H9 (cell line): ENCODE results near the gene IL1RL2. TPM values are rescaled to one million over a fixed set of nuclear protein-coding genes. Genes with fewer than 3 reads are reported as not detected.
A peak's percentile ranks its signal among the peaks of the same experiment; 100 is the strongest.

Experiments
- DNase-seq: peaks from one replicate; pipeline ENCODE4 v3.0.0-alpha.2; 2017
- H2AFZ ChIP-seq: one replicate; pipeline ENCODE4 v1.6.1; 2013; ENCODE audit warnings: mild to moderate bottlenecking, low read length, control low read depth, moderate library complexity
- H2AK5ac ChIP-seq: 2 replicates; pipeline ENCODE4 v1.6.1; 2013; ENCODE audit warnings: low read length, control low read depth, mixed read lengths; ENCODE audit not compliant: insufficient read length
- H2BK120ac ChIP-seq: one replicate; pipeline ENCODE4 v1.6.1; 2013; ENCODE audit warnings: low read depth, mild to moderate bottlenecking, low read length, control low read depth, inconsistent platforms; ENCODE audit not compliant: poor library complexity, severe bottlenecking
- H2BK12ac ChIP-seq: 2 replicates; pipeline ENCODE4 v1.6.1; 2013; ENCODE audit warnings: low read length, control low read depth, mixed read lengths, low read depth; ENCODE audit not compliant: insufficient read length
- H2BK15ac ChIP-seq: 2 replicates; pipeline ENCODE4 v1.6.1; 2013; ENCODE audit warnings: low read depth, low read length, control low read depth
- H2BK20ac ChIP-seq: one replicate; pipeline ENCODE4 v1.6.1; 2013; ENCODE audit warnings: low read depth, mild to moderate bottlenecking, low read length, control low read depth, inconsistent platforms; ENCODE audit not compliant: poor library complexity, severe bottlenecking
- H2BK5ac ChIP-seq: 2 replicates; pipeline ENCODE4 v1.6.1; 2013; ENCODE audit warnings: low read length, control low read depth, mixed read lengths; ENCODE audit not compliant: insufficient read length
- H3K14ac ChIP-seq: 2 replicates; pipeline ENCODE4 v1.6.1; 2013; ENCODE audit warnings: low read length, control low read depth; ENCODE audit not compliant: insufficient read depth
- H3K18ac ChIP-seq: 2 replicates; pipeline ENCODE4 v1.6.1; 2013; ENCODE audit warnings: low read depth, mild to moderate bottlenecking, mixed read lengths, low read length, control low read depth; ENCODE audit not compliant: insufficient read length
- H3K23ac ChIP-seq: 2 replicates; pipeline ENCODE4 v1.6.1; 2013; ENCODE audit warnings: low read length, control low read depth, mixed read lengths, low read depth; ENCODE audit not compliant: insufficient read length
- H3K23me2 ChIP-seq: 2 replicates; pipeline ENCODE4 v1.6.1; 2013; ENCODE audit warnings: low read depth, mild to moderate bottlenecking, mixed read lengths, low read length, control low read depth; ENCODE audit not compliant: insufficient read length, poor library complexity, severe bottlenecking
- H3K27ac ChIP-seq: 2 replicates; pipeline ENCODE4 v1.5.1; 2013; ENCODE audit warnings: low read length, control low read depth, mixed read lengths, low read depth; ENCODE audit not compliant: insufficient read length
- H3K27me3 ChIP-seq: 2 replicates; pipeline ENCODE4 v1.6.1; 2013; ENCODE audit warnings: low read length, control low read depth, inconsistent platforms; ENCODE audit not compliant: insufficient read depth
- H3K4ac ChIP-seq: 2 replicates; pipeline ENCODE4 v1.6.1; 2013; ENCODE audit warnings: low read depth, mild to moderate bottlenecking, control low read depth, inconsistent platforms, low read length, moderate library complexity
- H3K4me1 ChIP-seq: 2 replicates; pipeline ENCODE4 v1.6.1; 2013; ENCODE audit warnings: low read length, control low read depth, inconsistent platforms; ENCODE audit not compliant: insufficient read depth
- H3K4me2 ChIP-seq: 2 replicates; pipeline ENCODE4 v1.6.1; 2013; ENCODE audit warnings: low read length, control low read depth, mixed read lengths; ENCODE audit not compliant: insufficient read length, insufficient read depth
- H3K56ac ChIP-seq: 2 replicates; pipeline ENCODE4 v1.6.1; 2013; ENCODE audit warnings: low read depth, mild to moderate bottlenecking, mixed read lengths, low read length, control low read depth; ENCODE audit not compliant: insufficient read length
- H3K79me1 ChIP-seq: 2 replicates; pipeline ENCODE4 v1.6.1; 2013; ENCODE audit warnings: low read depth, mild to moderate bottlenecking, moderate library complexity, low read length, control low read depth, inconsistent platforms; ENCODE audit not compliant: insufficient read depth, poor library complexity, severe bottlenecking
- H3K79me2 ChIP-seq: 2 replicates; pipeline ENCODE4 v1.6.1; 2013; ENCODE audit warnings: low read length, control low read depth, inconsistent platforms; ENCODE audit not compliant: insufficient read depth
- H3K9ac ChIP-seq: 2 replicates; pipeline ENCODE4 v1.6.1; 2013; ENCODE audit warnings: low read length, control low read depth, mixed read lengths; ENCODE audit not compliant: insufficient read length; ENCODE audit errors: extremely low read depth
- H3K9me3 ChIP-seq: one replicate; pipeline ENCODE4 v1.6.1; 2013; ENCODE audit warnings: low read depth, low read length, inconsistent platforms; ENCODE audit not compliant: control insufficient read depth
- H3T11ph ChIP-seq: one replicate; pipeline ENCODE4 v1.6.1; 2013; ENCODE audit warnings: mild to moderate bottlenecking, low read length, control low read depth, inconsistent platforms
- H4K20me1 ChIP-seq: one replicate; pipeline ENCODE4 v1.6.1; 2013; ENCODE audit not compliant: control insufficient read depth, insufficient read length, insufficient read depth
- H4K5ac ChIP-seq: 2 replicates; pipeline ENCODE4 v1.6.1; 2013; ENCODE audit warnings: low read depth, mild to moderate bottlenecking, mixed read lengths, low read length, control low read depth; ENCODE audit not compliant: insufficient read length
- H4K8ac ChIP-seq: replicated peaks from 2 replicates; pipeline ENCODE4 v1.6.1; 2013; ENCODE audit warnings: low read length, control low read depth, mixed read lengths, low read depth; ENCODE audit not compliant: insufficient read length
- H4K91ac ChIP-seq: 2 replicates; pipeline ENCODE4 v1.6.1; 2013; ENCODE audit warnings: low read depth, mild to moderate bottlenecking, moderate library complexity, mixed read lengths, low read length, control low read depth; ENCODE audit not compliant: insufficient read length
- H3K27ac Mint-ChIP-seq, 3 experiments: 2 replicates in 2 of 3; 3 replicates in 1 of 3; pipeline ENCODE4 v1.8.0; 2020 to 2021; ENCODE audit warnings: mixed read lengths in 3 of 3, mild to moderate bottlenecking in 1 of 3, moderate library complexity in 1 of 3
- H3K27me3 Mint-ChIP-seq: 2 replicates; pipeline ENCODE4 v1.8.0; 2021; ENCODE audit warnings: low read depth, mild to moderate bottlenecking, moderate library complexity, mixed read lengths
- H3K36me3 Mint-ChIP-seq, 3 experiments: 2 replicates in 2 of 3; 3 replicates in 1 of 3; pipeline ENCODE4 v1.8.0; 2020 to 2021; ENCODE audit warnings: low read depth in 3 of 3, mixed read lengths in 3 of 3; ENCODE audit not compliant: insufficient read depth in 1 of 3
- H3K4me1 Mint-ChIP-seq, 2 experiments: 2 replicates each; pipeline ENCODE4 v1.8.0; 2020; ENCODE audit warnings: mixed read lengths in 2 of 2
- H3K4me3 Mint-ChIP-seq, 2 experiments: 2 replicates in 1 of 2; 3 replicates in 1 of 2; pipeline ENCODE4 v1.8.0; 2020 to 2021; ENCODE audit warnings: mild to moderate bottlenecking in 2 of 2, mixed read lengths in 2 of 2, moderate library complexity in 1 of 2
- H3K9me3 Mint-ChIP-seq, 2 experiments: 2 replicates in 1 of 2; 3 replicates in 1 of 2; pipeline ENCODE4 v1.8.0; 2020; ENCODE audit warnings: mild to moderate bottlenecking in 2 of 2, mixed read lengths in 2 of 2, moderate library complexity in 1 of 2
- WGBS: extraction: QIAGEN DNeasy Blood & Tissue Kit; methylation state at CpG from one replicate; pipeline ENCODE4 v1.1.7; 2013; ENCODE audit warnings: missing lambda C conversion rate, low lambda C conversion rate, mixed read lengths; ENCODE audit not compliant: insufficient read length; ENCODE audit errors: extremely low coverage; 5-methylcytosine and 5-hydroxymethylcytosine counted together
- total RNA-seq: library from RNA; stranded (reverse); gene quantifications from 2 replicates; pipeline ENCODE4 v1.2.1, GENCODE V29; 2021
- TF ChIP-seq, protein P1 (sequence below): fragments of 200-600 bp; sonication (generic); conservative IDR thresholded peaks from 3 replicates; pipeline ENCODE4 v1.8.0; 2021; ENCODE audit warnings: antibody characterized with exemption, mild to moderate bottlenecking

The IL1RL2 gene
- total RNA-seq, 1 experiment from 2014 or later: not detected

DNA sequence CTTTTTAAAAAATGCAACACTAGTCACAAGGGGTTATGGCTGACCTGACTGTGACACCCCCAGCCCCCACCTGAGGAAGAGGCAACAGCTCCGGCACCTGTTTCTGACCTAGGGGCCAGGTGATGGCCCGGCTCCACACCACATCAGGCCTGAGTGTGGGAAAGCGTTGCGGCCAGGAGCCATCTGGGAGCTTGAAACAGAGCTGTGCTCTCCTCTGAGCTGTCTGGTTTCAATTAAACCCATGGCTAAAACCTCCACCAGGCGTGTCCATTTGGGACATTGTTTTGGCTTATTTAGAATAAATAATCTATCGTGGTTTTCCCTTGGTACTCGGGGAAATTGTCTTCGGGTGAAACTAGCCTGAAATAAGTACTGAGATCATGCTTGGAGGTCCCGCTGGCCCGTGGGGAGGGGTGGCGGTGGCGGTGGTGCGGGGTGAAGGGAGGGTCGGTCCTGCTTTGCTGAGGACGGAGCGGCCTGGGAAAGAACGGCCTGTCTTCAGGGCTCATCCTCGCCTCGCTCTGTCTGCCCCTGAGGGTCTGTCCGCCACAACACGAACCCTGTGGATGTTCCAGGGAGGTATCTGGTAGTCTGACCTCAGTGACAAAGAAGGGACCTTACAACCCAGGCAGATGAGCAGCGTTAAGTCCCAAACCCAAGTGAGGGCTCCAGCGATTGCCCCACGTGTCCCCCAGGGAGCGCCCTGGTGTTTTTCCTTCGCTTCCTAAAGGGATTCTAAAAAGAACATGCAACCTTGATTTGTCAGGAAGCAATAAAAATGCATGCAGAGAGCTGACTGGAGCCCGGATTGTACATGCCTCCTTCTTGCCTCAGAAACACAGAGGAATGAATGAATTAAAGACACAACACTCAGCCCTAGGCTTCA lies 58.7 kb downstream of the IL1RL2 start:
- no peak overlapping the region for H2BK5ac ChIP-seq
- H2BK12ac ChIP-seq: no peak overlapping the region
- H3K4me3 Mint-ChIP-seq: no peak overlapping the region
- no peak overlapping the region for H4K8ac ChIP-seq
- H2BK120ac ChIP-seq: no peak overlapping the region
- H3K79me2 ChIP-seq: no peaks in the 10 kb centered on the region
- H3K79me1 ChIP-seq: no peaks in the 10 kb centered on the region
- no peak overlapping the region for H2BK20ac ChIP-seq
- H3K4me1 Mint-ChIP-seq: peaks cover 10 to 13% of the 10 kb centered on the region in 2 experiments
- no CpG with 5 or more reads among the region's 27 CpGs for WGBS
- H3K9ac ChIP-seq: no peak overlapping the region
- TF ChIP-seq, protein P1, sequence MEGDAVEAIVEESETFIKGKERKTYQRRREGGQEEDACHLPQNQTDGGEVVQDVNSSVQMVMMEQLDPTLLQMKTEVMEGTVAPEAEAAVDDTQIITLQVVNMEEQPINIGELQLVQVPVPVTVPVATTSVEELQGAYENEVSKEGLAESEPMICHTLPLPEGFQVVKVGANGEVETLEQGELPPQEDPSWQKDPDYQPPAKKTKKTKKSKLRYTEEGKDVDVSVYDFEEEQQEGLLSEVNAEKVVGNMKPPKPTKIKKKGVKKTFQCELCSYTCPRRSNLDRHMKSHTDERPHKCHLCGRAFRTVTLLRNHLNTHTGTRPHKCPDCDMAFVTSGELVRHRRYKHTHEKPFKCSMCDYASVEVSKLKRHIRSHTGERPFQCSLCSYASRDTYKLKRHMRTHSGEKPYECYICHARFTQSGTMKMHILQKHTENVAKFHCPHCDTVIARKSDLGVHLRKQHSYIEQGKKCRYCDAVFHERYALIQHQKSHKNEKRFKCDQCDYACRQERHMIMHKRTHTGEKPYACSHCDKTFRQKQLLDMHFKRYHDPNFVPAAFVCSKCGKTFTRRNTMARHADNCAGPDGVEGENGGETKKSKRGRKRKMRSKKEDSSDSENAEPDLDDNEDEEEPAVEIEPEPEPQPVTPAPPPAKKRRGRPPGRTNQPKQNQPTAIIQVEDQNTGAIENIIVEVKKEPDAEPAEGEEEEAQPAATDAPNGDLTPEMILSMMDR: peak; percentile 32; the same call in 1 of the 3 replicates
- no peaks in the 10 kb centered on the region for H3K9me3 Mint-ChIP-seq
- no peak overlapping the region for H3K4me2 ChIP-seq
- no peak overlapping the region for H3K27ac ChIP-seq
- H3K27me3 ChIP-seq: no peaks in the 10 kb centered on the region; the same call in 1 of the 2 replicates
- H3K4ac ChIP-seq: no peak overlapping the region
- no peak overlapping the region for H2AFZ ChIP-seq
- no peaks in the 10 kb centered on the region for H4K20me1 ChIP-seq
- peak; percentile 42 for DNase-seq
- no peak overlapping the region for H3K23ac ChIP-seq
- H3K23me2 ChIP-seq: no peaks in the 10 kb centered on the region
- no peaks in the 10 kb centered on the region for H3K9me3 ChIP-seq
- peaks cover 25% of the 10 kb centered on the region for H3K27me3 Mint-ChIP-seq
- H3K27ac Mint-ChIP-seq: no peak overlapping the region; a peak in 1 of 7 replicates
- H4K5ac ChIP-seq: no peak overlapping the region
- no peak overlapping the region for H3K56ac ChIP-seq
- H3K14ac ChIP-seq: no peak overlapping the region
- H3K18ac ChIP-seq: no peak overlapping the region
- H2BK15ac ChIP-seq: no peak overlapping the region
- no peaks in the 10 kb centered on the region for H3K36me3 Mint-ChIP-seq
- no peak overlapping the region for H2AK5ac ChIP-seq
- no peak overlapping the region for H4K91ac ChIP-seq
- H3T11ph ChIP-seq: no peak overlapping the region
- H3K4me1 ChIP-seq: no peaks in the 10 kb centered on the region
